GM23338 (cell line): ENCODE measurements around the gene EBNA1BP2. TPM values are rescaled to one million over a fixed set of nuclear protein-coding genes. Genes with fewer than 3 reads are reported as not detected.

ENCODE experiments used
- ATAC-seq: fragments of 200-7000 bp; cut with Tn5 transposase; 3 replicates; pipeline ENCODE4 v1.9.1; 2020
- DNase-seq: peaks from one replicate; pipeline ENCODE4 v3.0.0-alpha.2; 2015; ENCODE audit warnings: low spot score
- H2AFZ ChIP-seq: fragments of 200-600 bp; sonication (generic); 2 replicates; pipeline ENCODE4 v1.8.0; 2016; ENCODE audit warnings: antibody characterized with exemption, mild to moderate bottlenecking, moderate library complexity
- H3F3A ChIP-seq: fragments of 200-600 bp; sonication (generic); replicated peaks from 2 replicates; pipeline ENCODE4 v1.8.0; 2017; ENCODE audit warnings: antibody characterized with exemption, mixed run types, low read depth
- H3K27ac ChIP-seq: fragments of 200-600 bp; sonication (generic); 2 replicates; pipeline ENCODE4 v1.6.1; 2016; ENCODE audit warnings: low read depth
- H3K27me3 ChIP-seq: fragments of 200-600 bp; sonication (generic); 2 replicates; pipeline ENCODE4 v1.8.0; 2016; ENCODE audit warnings: mild to moderate bottlenecking, mixed run types, moderate library complexity; ENCODE audit not compliant: insufficient read depth
- H3K36me3 ChIP-seq: fragments of 200-600 bp; sonication (generic); 2 replicates; pipeline ENCODE4 v1.8.0; 2016; ENCODE audit warnings: mild to moderate bottlenecking; ENCODE audit not compliant: insufficient read depth
- H3K4me1 ChIP-seq: fragments of 200-600 bp; sonication (generic); 2 replicates; pipeline ENCODE4 v1.8.0; 2016; ENCODE audit warnings: mild to moderate bottlenecking, moderate library complexity; ENCODE audit not compliant: insufficient read depth
- H3K4me2 ChIP-seq: fragments of 200-600 bp; sonication (generic); 2 replicates; pipeline ENCODE4 v1.7.1; 2017; ENCODE audit warnings: mixed run types
- H3K4me3 ChIP-seq: fragments of 200-600 bp; sonication (generic); 2 replicates; pipeline ENCODE4 v1.6.1; 2016; ENCODE audit warnings: mixed run types
- H3K79me2 ChIP-seq: fragments of 200-600 bp; sonication (generic); replicated peaks from 2 replicates; pipeline ENCODE4 v1.8.0; 2017; ENCODE audit warnings: mild to moderate bottlenecking; ENCODE audit not compliant: insufficient read depth
- H3K9me2 ChIP-seq: fragments of 200-600 bp; sonication (generic); 2 replicates; pipeline ENCODE4 v1.8.0; 2017; ENCODE audit not compliant: insufficient read depth
- H4K20me1 ChIP-seq: fragments of 200-600 bp; sonication (generic); replicated peaks from 2 replicates; pipeline ENCODE4 v1.8.0; 2017; ENCODE audit warnings: mild to moderate bottlenecking; ENCODE audit not compliant: insufficient read depth
- H3K27ac Mint-ChIP-seq: 2 replicates; pipeline ENCODE4 v1.8.0; 2020; ENCODE audit warnings: inconsistent platforms, mild to moderate bottlenecking, moderate library complexity, mixed read lengths
- H3K27me3 Mint-ChIP-seq: 3 replicates; pipeline ENCODE4 v1.8.0; 2022; ENCODE audit warnings: low read depth, mild to moderate bottlenecking, moderate library complexity, mixed read lengths, inconsistent platforms; ENCODE audit not compliant: insufficient read depth, poor library complexity
- H3K36me3 Mint-ChIP-seq: 3 replicates; pipeline ENCODE4 v1.8.0; 2021; ENCODE audit warnings: low read depth, mild to moderate bottlenecking, inconsistent platforms, moderate library complexity, mixed read lengths
- H3K4me1 Mint-ChIP-seq: 3 replicates; pipeline ENCODE4 v1.8.0; 2020; ENCODE audit warnings: mild to moderate bottlenecking, inconsistent platforms, mixed read lengths
- H3K4me3 Mint-ChIP-seq: 3 replicates; pipeline ENCODE4 v1.8.0; 2021; ENCODE audit warnings: moderate library complexity, mild to moderate bottlenecking, inconsistent platforms, mixed read lengths
- H3K9me3 Mint-ChIP-seq: 3 replicates; pipeline ENCODE4 v1.8.0; 2020; ENCODE audit warnings: moderate library complexity, mild to moderate bottlenecking, inconsistent platforms, mixed read lengths
- CREB1 ChIP-seq: fragments of 250-450 bp; sonication (Bioruptor Pico); IDR thresholded peaks from 2 replicates; pipeline ENCODE4 v1.5.0; 2020; ENCODE audit warnings: low read depth, mild to moderate bottlenecking, moderate library complexity
- EZH2 ChIP-seq: fragments of 200-600 bp; sonication (generic); IDR thresholded peaks from one replicate; pipeline ENCODE4 v1.8.0; 2017; ENCODE audit warnings: antibody characterized with exemption, mild to moderate bottlenecking, low read depth; ENCODE audit not compliant: unreplicated experiment
- EZH2phosphoT487 ChIP-seq: fragments of 200-600 bp; sonication (generic); IDR thresholded peaks from one replicate; pipeline ENCODE4 v1.8.1; 2018; ENCODE audit warnings: antibody characterized with exemption; ENCODE audit not compliant: unreplicated experiment
- JUNB ChIP-seq: IDR thresholded peaks from one replicate; pipeline ENCODE4 v1.6.1; 2016; ENCODE audit warnings: antibody characterized with exemption; ENCODE audit not compliant: unreplicated experiment
- NANOG ChIP-seq: IDR thresholded peaks from 2 replicates; pipeline ENCODE4 v1.6.1; 2016; ENCODE audit warnings: antibody characterized with exemption, borderline replicate concordance
- POLR2AphosphoS5 ChIP-seq: IDR thresholded peaks from 2 replicates; pipeline ENCODE4 v1.6.1; 2016; ENCODE audit warnings: antibody characterized with exemption, low read depth
- STAT1 ChIP-seq: IDR thresholded peaks from one replicate; pipeline ENCODE4 v1.6.1; 2016; ENCODE audit warnings: antibody characterized with exemption; ENCODE audit not compliant: unreplicated experiment
- ZNF114 ChIP-seq: fragments of 250-450 bp; sonication (Bioruptor Pico); IDR thresholded peaks from 2 replicates; pipeline ENCODE4 v1.5.0; 2020; ENCODE audit warnings: mild to moderate bottlenecking, moderate library complexity
- ZNF331 ChIP-seq: fragments of 250-450 bp; sonication (Bioruptor Pico); IDR thresholded peaks from 2 replicates; pipeline ENCODE4 v1.5.0; 2020; ENCODE audit warnings: low read depth, mild to moderate bottlenecking, moderate library complexity
- polyA plus RNA-seq: library from polyadenylated mRNA; unstranded; fragments of >200 nt; fragmentation: Nextera tagmentation; extraction: Ambion mirVana; gene quantifications from 2 replicates; pipeline ENCODE4 v1.2.1, GENCODE V29; 2016
- total RNA-seq: library from RNA; depleted of rRNA; stranded (reverse); fragments of >200 nt; shearing (Covaris generic); gene quantifications from 2 replicates; pipeline ENCODE4 v1.2.3, GENCODE V29; 2014
- TF ChIP-seq, protein P1 (sequence below): IDR thresholded peaks from 2 replicates; pipeline ENCODE4 v1.6.1; 2016; ENCODE audit warnings: antibody characterized with exemption
- TF ChIP-seq, protein P2 (sequence below), 2 experiments: fragments of 200-600 bp in 1 of 2; sonication (generic) in 1 of 2; conservative IDR thresholded peaks; 2 replicates each; pipeline versions ENCODE4 v1.5.1 to v1.6.1; 2016 to 2017; ENCODE audit warnings: antibody characterized with exemption in 2 of 2, low read depth in 2 of 2, mild to moderate bottlenecking in 2 of 2, moderate library complexity in 1 of 2
- TF ChIP-seq, protein P3 (sequence below): IDR thresholded peaks from one replicate; pipeline ENCODE4 v1.6.1; 2018; ENCODE audit warnings: antibody characterized with exemption; ENCODE audit not compliant: unreplicated experiment
- TF ChIP-seq, protein P4 (sequence below): fragments of 250-450 bp; sonication (Bioruptor Pico); IDR thresholded peaks from 2 replicates; pipeline ENCODE4 v1.5.0; 2020; ENCODE audit warnings: mild to moderate bottlenecking, moderate library complexity

Gene EBNA1BP2
- total and polyA plus RNA-seq, 2 experiments from 2014 or later = 130 to 249 TPM

DNA sequence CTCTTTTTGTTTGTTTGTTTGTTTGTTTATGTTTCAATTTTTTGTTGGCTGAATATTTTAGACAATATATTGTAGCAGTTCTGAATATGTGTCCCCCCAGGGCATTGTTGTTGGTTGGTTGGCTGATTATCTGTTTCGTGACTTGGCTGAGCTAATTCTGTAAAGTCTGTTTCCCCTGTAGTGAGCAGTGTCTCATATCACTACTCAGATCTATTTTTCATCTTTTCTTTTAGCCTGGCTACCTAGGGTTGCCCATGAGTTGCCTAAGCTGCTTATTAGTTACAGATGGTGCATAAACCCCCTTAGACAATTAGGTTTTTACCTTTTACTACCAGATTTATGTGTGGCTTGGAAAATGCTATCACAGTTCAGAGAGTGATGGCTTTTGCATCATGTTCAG lies 32.3 kb upstream of the EBNA1BP2 start:
- Histone ChIP-seq H3K27ac (no peak overlapping the region), H3F3A (no peaks in the 10 kb centered on the region), H3K36me3 (0 out of 2 replicates have a peak, but pooled peaks cover 4% of the 10 kb centered on the region), H3K27me3 (no peaks in the 10 kb centered on the region), H4K20me1 (no peaks in the 10 kb centered on the region), H2AFZ (no peak overlapping the region), H3K4me3 (no peak overlapping the region), H3K79me2 (no peaks in the 10 kb centered on the region), H3K4me1 (peaks cover 21% of the 10 kb centered on the region), H3K9me2 (peaks cover 3% of the 10 kb centered on the region; the same call in 1 of the 2 replicates), H3K4me2 (no peak overlapping the region)
- H3K27ac Mint-ChIP-seq = no peak overlapping the region
- DNase-seq (no peak), ATAC-seq (no peak)
- H3K36me3 Mint-ChIP-seq = no peaks in the 10 kb centered on the region; the same call in 2 of the 3 replicates
- TF ChIP-seq, protein P1, sequence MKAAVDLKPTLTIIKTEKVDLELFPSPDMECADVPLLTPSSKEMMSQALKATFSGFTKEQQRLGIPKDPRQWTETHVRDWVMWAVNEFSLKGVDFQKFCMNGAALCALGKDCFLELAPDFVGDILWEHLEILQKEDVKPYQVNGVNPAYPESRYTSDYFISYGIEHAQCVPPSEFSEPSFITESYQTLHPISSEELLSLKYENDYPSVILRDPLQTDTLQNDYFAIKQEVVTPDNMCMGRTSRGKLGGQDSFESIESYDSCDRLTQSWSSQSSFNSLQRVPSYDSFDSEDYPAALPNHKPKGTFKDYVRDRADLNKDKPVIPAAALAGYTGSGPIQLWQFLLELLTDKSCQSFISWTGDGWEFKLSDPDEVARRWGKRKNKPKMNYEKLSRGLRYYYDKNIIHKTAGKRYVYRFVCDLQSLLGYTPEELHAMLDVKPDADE = no peak
- no peak for TF ChIP-seq ZNF331
- TF ChIP-seq POLR2AphosphoS5 = no peak
- TF ChIP-seq, protein P2, sequence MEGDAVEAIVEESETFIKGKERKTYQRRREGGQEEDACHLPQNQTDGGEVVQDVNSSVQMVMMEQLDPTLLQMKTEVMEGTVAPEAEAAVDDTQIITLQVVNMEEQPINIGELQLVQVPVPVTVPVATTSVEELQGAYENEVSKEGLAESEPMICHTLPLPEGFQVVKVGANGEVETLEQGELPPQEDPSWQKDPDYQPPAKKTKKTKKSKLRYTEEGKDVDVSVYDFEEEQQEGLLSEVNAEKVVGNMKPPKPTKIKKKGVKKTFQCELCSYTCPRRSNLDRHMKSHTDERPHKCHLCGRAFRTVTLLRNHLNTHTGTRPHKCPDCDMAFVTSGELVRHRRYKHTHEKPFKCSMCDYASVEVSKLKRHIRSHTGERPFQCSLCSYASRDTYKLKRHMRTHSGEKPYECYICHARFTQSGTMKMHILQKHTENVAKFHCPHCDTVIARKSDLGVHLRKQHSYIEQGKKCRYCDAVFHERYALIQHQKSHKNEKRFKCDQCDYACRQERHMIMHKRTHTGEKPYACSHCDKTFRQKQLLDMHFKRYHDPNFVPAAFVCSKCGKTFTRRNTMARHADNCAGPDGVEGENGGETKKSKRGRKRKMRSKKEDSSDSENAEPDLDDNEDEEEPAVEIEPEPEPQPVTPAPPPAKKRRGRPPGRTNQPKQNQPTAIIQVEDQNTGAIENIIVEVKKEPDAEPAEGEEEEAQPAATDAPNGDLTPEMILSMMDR (conservative IDR thresholded peaks at IDR 0.05; ENCODE audit: low read depth in 2 of 2) = no peak
- TF ChIP-seq EZH2 = no peak
- TF ChIP-seq CREB1 (CRISPR knock-in tag) = no peak
- no peak for TF ChIP-seq EZH2phosphoT487
- TF ChIP-seq, protein P3, sequence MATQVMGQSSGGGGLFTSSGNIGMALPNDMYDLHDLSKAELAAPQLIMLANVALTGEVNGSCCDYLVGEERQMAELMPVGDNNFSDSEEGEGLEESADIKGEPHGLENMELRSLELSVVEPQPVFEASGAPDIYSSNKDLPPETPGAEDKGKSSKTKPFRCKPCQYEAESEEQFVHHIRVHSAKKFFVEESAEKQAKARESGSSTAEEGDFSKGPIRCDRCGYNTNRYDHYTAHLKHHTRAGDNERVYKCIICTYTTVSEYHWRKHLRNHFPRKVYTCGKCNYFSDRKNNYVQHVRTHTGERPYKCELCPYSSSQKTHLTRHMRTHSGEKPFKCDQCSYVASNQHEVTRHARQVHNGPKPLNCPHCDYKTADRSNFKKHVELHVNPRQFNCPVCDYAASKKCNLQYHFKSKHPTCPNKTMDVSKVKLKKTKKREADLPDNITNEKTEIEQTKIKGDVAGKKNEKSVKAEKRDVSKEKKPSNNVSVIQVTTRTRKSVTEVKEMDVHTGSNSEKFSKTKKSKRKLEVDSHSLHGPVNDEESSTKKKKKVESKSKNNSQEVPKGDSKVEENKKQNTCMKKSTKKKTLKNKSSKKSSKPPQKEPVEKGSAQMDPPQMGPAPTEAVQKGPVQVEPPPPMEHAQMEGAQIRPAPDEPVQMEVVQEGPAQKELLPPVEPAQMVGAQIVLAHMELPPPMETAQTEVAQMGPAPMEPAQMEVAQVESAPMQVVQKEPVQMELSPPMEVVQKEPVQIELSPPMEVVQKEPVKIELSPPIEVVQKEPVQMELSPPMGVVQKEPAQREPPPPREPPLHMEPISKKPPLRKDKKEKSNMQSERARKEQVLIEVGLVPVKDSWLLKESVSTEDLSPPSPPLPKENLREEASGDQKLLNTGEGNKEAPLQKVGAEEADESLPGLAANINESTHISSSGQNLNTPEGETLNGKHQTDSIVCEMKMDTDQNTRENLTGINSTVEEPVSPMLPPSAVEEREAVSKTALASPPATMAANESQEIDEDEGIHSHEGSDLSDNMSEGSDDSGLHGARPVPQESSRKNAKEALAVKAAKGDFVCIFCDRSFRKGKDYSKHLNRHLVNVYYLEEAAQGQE = no peak
- TF ChIP-seq, protein P4, sequence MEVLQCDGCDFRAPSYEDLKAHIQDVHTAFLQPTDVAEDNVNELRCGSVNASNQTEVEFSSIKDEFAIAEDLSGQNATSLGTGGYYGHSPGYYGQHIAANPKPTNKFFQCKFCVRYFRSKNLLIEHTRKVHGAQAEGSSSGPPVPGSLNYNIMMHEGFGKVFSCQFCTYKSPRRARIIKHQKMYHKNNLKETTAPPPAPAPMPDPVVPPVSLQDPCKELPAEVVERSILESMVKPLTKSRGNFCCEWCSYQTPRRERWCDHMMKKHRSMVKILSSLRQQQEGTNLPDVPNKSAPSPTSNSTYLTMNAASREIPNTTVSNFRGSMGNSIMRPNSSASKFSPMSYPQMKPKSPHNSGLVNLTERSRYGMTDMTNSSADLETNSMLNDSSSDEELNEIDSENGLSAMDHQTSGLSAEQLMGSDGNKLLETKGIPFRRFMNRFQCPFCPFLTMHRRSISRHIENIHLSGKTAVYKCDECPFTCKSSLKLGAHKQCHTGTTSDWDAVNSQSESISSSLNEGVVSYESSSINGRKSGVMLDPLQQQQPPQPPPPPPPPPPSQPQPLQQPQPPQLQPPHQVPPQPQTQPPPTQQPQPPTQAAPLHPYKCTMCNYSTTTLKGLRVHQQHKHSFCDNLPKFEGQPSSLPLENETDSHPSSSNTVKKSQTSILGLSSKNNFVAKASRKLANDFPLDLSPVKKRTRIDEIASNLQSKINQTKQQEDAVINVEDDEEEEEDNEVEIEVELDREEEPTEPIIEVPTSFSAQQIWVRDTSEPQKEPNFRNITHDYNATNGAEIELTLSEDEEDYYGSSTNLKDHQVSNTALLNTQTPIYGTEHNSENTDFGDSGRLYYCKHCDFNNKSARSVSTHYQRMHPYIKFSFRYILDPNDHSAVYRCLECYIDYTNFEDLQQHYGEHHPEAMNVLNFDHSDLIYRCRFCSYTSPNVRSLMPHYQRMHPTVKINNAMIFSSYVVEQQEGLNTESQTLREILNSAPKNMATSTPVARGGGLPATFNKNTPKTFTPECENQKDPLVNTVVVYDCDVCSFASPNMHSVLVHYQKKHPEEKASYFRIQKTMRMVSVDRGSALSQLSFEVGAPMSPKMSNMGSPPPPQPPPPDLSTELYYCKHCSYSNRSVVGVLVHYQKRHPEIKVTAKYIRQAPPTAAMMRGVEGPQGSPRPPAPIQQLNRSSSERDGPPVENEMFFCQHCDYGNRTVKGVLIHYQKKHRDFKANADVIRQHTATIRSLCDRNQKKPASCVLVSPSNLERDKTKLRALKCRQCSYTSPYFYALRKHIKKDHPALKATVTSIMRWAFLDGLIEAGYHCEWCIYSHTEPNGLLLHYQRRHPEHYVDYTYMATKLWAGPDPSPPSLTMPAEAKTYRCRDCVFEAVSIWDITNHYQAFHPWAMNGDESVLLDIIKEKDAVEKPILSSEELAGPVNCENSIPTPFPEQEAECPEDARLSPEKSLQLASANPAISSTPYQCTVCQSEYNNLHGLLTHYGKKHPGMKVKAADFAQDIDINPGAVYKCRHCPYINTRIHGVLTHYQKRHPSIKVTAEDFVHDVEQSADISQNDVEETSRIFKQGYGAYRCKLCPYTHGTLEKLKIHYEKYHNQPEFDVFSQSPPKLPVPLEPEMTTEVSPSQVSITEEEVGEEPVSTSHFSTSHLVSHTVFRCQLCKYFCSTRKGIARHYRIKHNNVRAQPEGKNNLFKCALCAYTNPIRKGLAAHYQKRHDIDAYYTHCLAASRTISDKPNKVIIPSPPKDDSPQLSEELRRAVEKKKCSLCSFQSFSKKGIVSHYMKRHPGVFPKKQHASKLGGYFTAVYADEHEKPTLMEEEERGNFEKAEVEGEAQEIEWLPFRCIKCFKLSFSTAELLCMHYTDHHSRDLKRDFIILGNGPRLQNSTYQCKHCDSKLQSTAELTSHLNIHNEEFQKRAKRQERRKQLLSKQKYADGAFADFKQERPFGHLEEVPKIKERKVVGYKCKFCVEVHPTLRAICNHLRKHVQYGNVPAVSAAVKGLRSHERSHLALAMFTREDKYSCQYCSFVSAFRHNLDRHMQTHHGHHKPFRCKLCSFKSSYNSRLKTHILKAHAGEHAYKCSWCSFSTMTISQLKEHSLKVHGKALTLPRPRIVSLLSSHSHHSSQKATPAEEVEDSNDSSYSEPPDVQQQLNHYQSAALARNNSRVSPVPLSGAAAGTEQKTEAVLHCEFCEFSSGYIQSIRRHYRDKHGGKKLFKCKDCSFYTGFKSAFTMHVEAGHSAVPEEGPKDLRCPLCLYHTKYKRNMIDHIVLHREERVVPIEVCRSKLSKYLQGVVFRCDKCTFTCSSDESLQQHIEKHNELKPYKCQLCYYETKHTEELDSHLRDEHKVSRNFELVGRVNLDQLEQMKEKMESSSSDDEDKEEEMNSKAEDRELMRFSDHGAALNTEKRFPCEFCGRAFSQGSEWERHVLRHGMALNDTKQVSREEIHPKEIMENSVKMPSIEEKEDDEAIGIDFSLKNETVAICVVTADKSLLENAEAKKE (CRISPR knock-in tag) = no peak
- TF ChIP-seq ZNF114 (CRISPR knock-in tag) = no peak
- TF ChIP-seq JUNB = no peak
- no peak for TF ChIP-seq NANOG
- no peak for TF ChIP-seq STAT1
- peaks cover 2% of the 10 kb centered on the region for H3K27me3 Mint-ChIP-seq
- no peak overlapping the region for H3K4me3 Mint-ChIP-seq
- no peaks in the 10 kb centered on the region for H3K9me3 Mint-ChIP-seq
- H3K4me1 Mint-ChIP-seq = peaks cover 11% of the 10 kb centered on the region
